Caco-2 (cell line): Measurements from ENCODE around the gene WDR36. TPM values are rescaled to one million over a fixed set of nuclear protein-coding genes. Genes with fewer than 3 reads are reported as not detected.

Experiments
- BruUV-seq: library from RNA; stranded (reverse); fragments of 400-500 nt; replicated peaks from 2 replicates; lab custom pipeline; 2021; lab: Mats Ljungman, UMichigan
- CTCF ChIA-PET: fragments of 300-600 bp; sonication (Branson Sonifier 250); formaldehyde crosslinking; loops from one replicate; lab custom pipeline; 2022; ENCODE audit warnings: antibody characterized with exemption; lab: Charles Lee
- POLR2A ChIA-PET: fragments of 300-600 bp; sonication (Branson Sonifier 250); formaldehyde crosslinking; loops from one replicate; lab custom pipeline; 2022; ENCODE audit warnings: antibody characterized with exemption; lab: Charles Lee
- DNase-seq, 2 experiments: peaks; one replicate each; pipeline versions ENCODE4 v3.0.0 to v3.0.0-alpha.2; 2020 to 2022
- H3K27me3 ChIP-seq: replicated peaks from 2 replicates; pipeline ENCODE4 v1.6.0; 2011; ENCODE audit warnings: low read length; ENCODE audit not compliant: control insufficient read depth, insufficient read depth
- H3K36me3 ChIP-seq: 2 replicates; pipeline ENCODE4 v1.5.1; 2011; ENCODE audit warnings: low read length; ENCODE audit not compliant: control insufficient read depth, insufficient read depth
- H3K4me1 ChIP-seq: fragments of 250-450 bp; sonication (Bioruptor Pico); 2 replicates; pipeline ENCODE4 v1.5.1; 2020; ENCODE audit warnings: mild to moderate bottlenecking
- H3K4me3 ChIP-seq: 2 replicates; pipeline ENCODE4 v1.5.1; 2011; ENCODE audit warnings: low read depth, mild to moderate bottlenecking, control low read depth, low read length
- H3K9me3 ChIP-seq: fragments of 250-450 bp; sonication (Bioruptor Pico); 2 replicates; pipeline ENCODE4 v1.5.1; 2020; ENCODE audit warnings: mild to moderate bottlenecking, moderate library complexity
- H3K27ac Mint-ChIP-seq: one replicate; pipeline ENCODE4 v1.8.0; 2022; ENCODE audit warnings: mixed read lengths; ENCODE audit not compliant: unreplicated experiment
- H3K27me3 Mint-ChIP-seq: one replicate; pipeline ENCODE4 v1.8.0; 2022; ENCODE audit warnings: mixed read lengths; ENCODE audit not compliant: insufficient read depth, unreplicated experiment
- H3K36me3 Mint-ChIP-seq: one replicate; pipeline ENCODE4 v1.8.0; 2022; ENCODE audit warnings: mild to moderate bottlenecking, mixed read lengths; ENCODE audit not compliant: insufficient read depth, unreplicated experiment
- H3K4me1 Mint-ChIP-seq: one replicate; pipeline ENCODE4 v1.8.0; 2022; ENCODE audit warnings: low read depth, mixed read lengths; ENCODE audit not compliant: unreplicated experiment
- H3K4me3 Mint-ChIP-seq: one replicate; pipeline ENCODE4 v1.8.0; 2022; ENCODE audit warnings: mild to moderate bottlenecking, moderate library complexity, mixed read lengths; ENCODE audit not compliant: unreplicated experiment
- H3K9me3 Mint-ChIP-seq: one replicate; pipeline ENCODE4 v1.8.0; 2022; ENCODE audit warnings: mixed read lengths; ENCODE audit not compliant: unreplicated experiment
- intact Hi-C: fragments of 100-400 bp; cut with micrococcal nuclease; formaldehyde crosslinking; loops from one replicate; pipeline ENCODE4 v1.10.0; 2022; ENCODE audit not compliant: unreplicated experiment
- total RNA-seq: library from RNA; stranded (reverse); gene quantifications from 2 replicates; pipeline ENCODE4 v1.2.3, GENCODE V29; 2022
- TF ChIP-seq, protein P1 (sequence below), 2 experiments: fragments of 200-600 bp in 1 of 2; IDR thresholded peaks; 1 replicate in 1 of 2; 2 replicates in 1 of 2; pipeline versions ENCODE4 v1.5.1 to v1.8.0; 2011 to 2022; ENCODE audit warnings: antibody characterized with exemption in 1 of 2, control low read depth in 1 of 2, inconsistent platforms in 1 of 2, low read depth in 1 of 2, low read length in 1 of 2, mild to moderate bottlenecking in 1 of 2, moderate library complexity in 1 of 2; ENCODE audit not compliant: insufficient read depth in 1 of 2, severe bottlenecking in 1 of 2, unreplicated experiment in 1 of 2

WDR36 gene
- total RNA-seq, 1 experiment from 2014 or later = 33.5 TPM

- intact Hi-C loops = loop anchor here (5.0 kb wide), 1 partner anchor 302 kb away; no protein-coding TSS in a partner anchor
- Histone ChIP-seq H3K4me3 (no peak overlapping the region), H3K27me3 (no peaks in the 10 kb centered on the region), H3K36me3 (no peaks in the 10 kb centered on the region), H3K4me1 (no peaks in the 10 kb centered on the region), H3K9me3 (no peaks in the 10 kb centered on the region)
- no peak for DNase-seq
- H3K36me3 Mint-ChIP-seq = no peaks in the 10 kb centered on the region
- H3K9me3 Mint-ChIP-seq = no peaks in the 10 kb centered on the region
- BruUV-seq = no TSS peak
- H3K4me3 Mint-ChIP-seq = no peak overlapping the region
- CTCF ChIA-PET = no interaction called here
- H3K27me3 Mint-ChIP-seq = peaks cover 12% of the 10 kb centered on the region
- POLR2A ChIA-PET = no interaction called here
- no peaks in the 10 kb centered on the region for H3K4me1 Mint-ChIP-seq
- H3K27ac Mint-ChIP-seq = no peak overlapping the region
- TF ChIP-seq, protein P1, sequence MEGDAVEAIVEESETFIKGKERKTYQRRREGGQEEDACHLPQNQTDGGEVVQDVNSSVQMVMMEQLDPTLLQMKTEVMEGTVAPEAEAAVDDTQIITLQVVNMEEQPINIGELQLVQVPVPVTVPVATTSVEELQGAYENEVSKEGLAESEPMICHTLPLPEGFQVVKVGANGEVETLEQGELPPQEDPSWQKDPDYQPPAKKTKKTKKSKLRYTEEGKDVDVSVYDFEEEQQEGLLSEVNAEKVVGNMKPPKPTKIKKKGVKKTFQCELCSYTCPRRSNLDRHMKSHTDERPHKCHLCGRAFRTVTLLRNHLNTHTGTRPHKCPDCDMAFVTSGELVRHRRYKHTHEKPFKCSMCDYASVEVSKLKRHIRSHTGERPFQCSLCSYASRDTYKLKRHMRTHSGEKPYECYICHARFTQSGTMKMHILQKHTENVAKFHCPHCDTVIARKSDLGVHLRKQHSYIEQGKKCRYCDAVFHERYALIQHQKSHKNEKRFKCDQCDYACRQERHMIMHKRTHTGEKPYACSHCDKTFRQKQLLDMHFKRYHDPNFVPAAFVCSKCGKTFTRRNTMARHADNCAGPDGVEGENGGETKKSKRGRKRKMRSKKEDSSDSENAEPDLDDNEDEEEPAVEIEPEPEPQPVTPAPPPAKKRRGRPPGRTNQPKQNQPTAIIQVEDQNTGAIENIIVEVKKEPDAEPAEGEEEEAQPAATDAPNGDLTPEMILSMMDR (IDR thresholded peaks at IDR 0.05; ENCODE audit: insufficient read depth in 1 of 2, low read depth in 1 of 2, low read length in 1 of 2, severe bottlenecking in 1 of 2, unreplicated experiment in 1 of 2) = no peak
Measured at GRCh38 chr5:111159845-111160244, 67.7 kb downstream of the WDR36 start.

DNA sequence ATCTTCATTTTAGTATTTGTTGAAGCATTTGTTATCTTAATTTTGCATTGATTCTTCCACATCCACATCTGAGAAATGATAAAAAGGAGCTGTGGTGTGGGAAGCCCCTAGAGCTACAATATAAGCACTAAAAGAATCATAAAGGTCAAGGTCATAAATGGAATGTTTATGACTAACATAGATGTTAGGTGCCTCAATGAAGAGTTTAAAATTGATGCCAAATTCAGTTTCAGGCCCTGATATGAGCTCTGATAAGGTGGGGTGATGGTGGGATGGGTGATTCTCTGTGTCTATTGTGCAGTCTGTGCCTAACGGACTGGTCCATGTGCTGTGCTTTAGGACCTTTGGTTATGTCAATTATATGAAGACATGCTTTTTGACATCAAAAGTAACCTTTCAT lies 70.9 kb downstream of the WDR36 start:
- Mint-ChIP-seq H3K27ac (no peak overlapping the region), H3K36me3 (no peaks in the 10 kb centered on the region), H3K27me3 (peaks cover 7% of the 10 kb centered on the region), H3K4me3 (no peak overlapping the region), H3K4me1 (no peaks in the 10 kb centered on the region), H3K9me3 (no peaks in the 10 kb centered on the region)
- H3K36me3 ChIP-seq = no peaks in the 10 kb centered on the region
- CTCF ChIA-PET = no interaction called here
- H3K27me3 ChIP-seq = no peaks in the 10 kb centered on the region
- H3K4me1 ChIP-seq = no peaks in the 10 kb centered on the region
- POLR2A ChIA-PET = no interaction called here
- no peak overlapping the region for H3K4me3 ChIP-seq
- BruUV-seq = no TSS peak
- DNase-seq = no peak
- intact Hi-C loops = no loop called here
- no peaks in the 10 kb centered on the region for H3K9me3 ChIP-seq
- TF ChIP-seq, protein P1 (IDR thresholded peaks at IDR 0.05; ENCODE audit: insufficient read depth in 1 of 2, low read depth in 1 of 2, low read length in 1 of 2, severe bottlenecking in 1 of 2, unreplicated experiment in 1 of 2) = no peak

DNA sequence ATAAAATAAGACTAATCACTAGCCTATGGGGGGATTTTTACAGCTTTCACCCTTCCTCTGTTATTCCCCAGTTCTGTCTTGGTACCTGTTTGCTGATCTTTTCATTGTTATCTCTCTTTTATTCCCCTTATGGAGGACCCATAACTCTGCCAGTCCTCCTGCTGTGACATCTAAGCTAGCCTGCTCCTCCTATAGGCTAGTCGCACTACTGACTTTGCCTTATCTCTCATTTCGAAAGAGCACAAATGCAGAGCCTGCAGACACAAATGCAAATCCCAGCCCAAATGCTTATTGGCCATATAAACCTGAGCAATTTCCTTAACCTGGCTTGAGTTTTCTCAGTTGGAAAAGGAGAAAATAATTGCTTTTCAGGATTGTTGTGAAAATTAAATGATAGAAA lies 72.9 kb downstream of the WDR36 start:
- no peak overlapping the region for H3K4me3 ChIP-seq
- TF ChIP-seq, protein P1 (IDR thresholded peaks at IDR 0.05; ENCODE audit: insufficient read depth in 1 of 2, low read depth in 1 of 2, low read length in 1 of 2, severe bottlenecking in 1 of 2, unreplicated experiment in 1 of 2) = no peak
- Mint-ChIP-seq H3K4me3 (no peak overlapping the region), H3K4me1 (no peaks in the 10 kb centered on the region), H3K27ac (no peak overlapping the region), H3K27me3 (peaks cover 11% of the 10 kb centered on the region), H3K9me3 (no peaks in the 10 kb centered on the region), H3K36me3 (no peaks in the 10 kb centered on the region)
- ChIA-PET CTCF (no interaction called here), POLR2A (no interaction called here)
- H3K36me3 ChIP-seq = no peaks in the 10 kb centered on the region
- no peaks in the 10 kb centered on the region for H3K9me3 ChIP-seq
- H3K27me3 ChIP-seq = no peaks in the 10 kb centered on the region
- intact Hi-C loops = no loop called here
- no peaks in the 10 kb centered on the region for H3K4me1 ChIP-seq
- DNase-seq = no peak
- BruUV-seq = no TSS peak
